Loucy (cell line): ENCODE measurements around the gene NR2C1.

ENCODE experiments used
- CTCF ChIP-seq: fragments of 200-600 bp; sonication (generic); conservative IDR thresholded peaks from 2 replicates; pipeline ENCODE4 v1.5.1; 2014; ENCODE audit warnings: mild to moderate bottlenecking, antibody characterized with exemption, low read length
- EZH2phosphoT487 ChIP-seq: fragments of 200-600 bp; IDR thresholded peaks from 2 replicates; pipeline ENCODE4 v1.6.1; 2018; ENCODE audit warnings: antibody characterized with exemption, mild to moderate bottlenecking, moderate library complexity, borderline replicate concordance

- no peak for TF ChIP-seq CTCF
- no peak for TF ChIP-seq EZH2phosphoT487
Observed at GRCh38 chr12:95072900-95073697, at the start of gene NR2C1.
